Gastroesophageal sphincter (tissue), 4 donors: ENCODE measurements around the gene SPPL3. TPM values are rescaled to one million over a fixed set of nuclear protein-coding genes. Genes with fewer than 3 reads are reported as not detected.

ENCODE experiments used
- ATAC-seq: fragments of 150-250 bp; one replicate; pipeline ENCODE4 v1.9.1; 2016; ENCODE audit warnings: mild to moderate bottlenecking, moderate library complexity
- H3K27ac ChIP-seq, 4 donors: fragments of 200-600 bp; sonication (generic) in 3 of 4; 1 replicate in 3 of 4; 2 replicates in 1 of 4; pipeline ENCODE4 v1.5.1; 2016 to 2019
- H3K27me3 ChIP-seq: fragments of 200-600 bp; sonication (generic); one replicate; pipeline ENCODE4 v1.5.1; 2019
- H3K36me3 ChIP-seq, 2 donors: fragments of 200-600 bp; sonication (generic); one replicate each; pipeline ENCODE4 v1.5.1; 2019; ENCODE audit warnings: control low read depth in 1 of 2
- H3K4me1 ChIP-seq, 3 donors: fragments of 200-600 bp; sonication (generic); 1 replicate in 2 of 3; 2 replicates in 1 of 3; pipeline ENCODE4 v1.5.1; 2016 to 2019; ENCODE audit warnings: control low read depth in 2 of 3
- H3K4me3 ChIP-seq, 2 donors: fragments of 200-600 bp; sonication (generic); one replicate each; pipeline ENCODE4 v1.5.1; 2019; ENCODE audit warnings: mild to moderate bottlenecking in 1 of 2, moderate library complexity in 1 of 2
- H3K9me3 ChIP-seq, 3 donors: fragments of 200-600 bp; sonication (generic); one replicate each; pipeline ENCODE4 v1.5.1; 2017 to 2019; ENCODE audit warnings: control low read depth in 2 of 3
- CTCF ChIP-seq, 4 experiments: fragments of 200-600 bp in 2 of 4; fragments of 450-650 bp in 2 of 4; sonication (generic) in 1 of 4; IDR thresholded peaks; one replicate each; pipeline ENCODE4 v1.5.1; 2017 to 2019; ENCODE audit warnings: antibody characterized with exemption in 4 of 4, mild to moderate bottlenecking in 2 of 4, moderate library complexity in 2 of 4
- EP300 ChIP-seq: sonication (generic); formaldehyde crosslinking; IDR thresholded peaks from one replicate; pipeline ENCODE4 v1.6.1; 2017; ENCODE audit warnings: antibody characterized with exemption, mild to moderate bottlenecking
- POLR2A ChIP-seq, 2 donors: fragments of 450-650 bp; IDR thresholded peaks; one replicate each; pipeline ENCODE4 v1.6.1; 2017; ENCODE audit warnings: antibody characterized with exemption in 2 of 2, mild to moderate bottlenecking in 2 of 2, moderate library complexity in 1 of 2
- POLR2AphosphoS5 ChIP-seq: sonication (generic); formaldehyde crosslinking; IDR thresholded peaks from one replicate; pipeline ENCODE4 v1.6.1; 2017; ENCODE audit warnings: antibody characterized with exemption
- WGBS, 2 donors: methylation state at CpG; one replicate each; pipeline ENCODE4 v1.1.5; 2018; ENCODE audit warnings: low coverage in 1 of 2; 5-methylcytosine and 5-hydroxymethylcytosine counted together
- total RNA-seq, 4 donors: library from RNA; depleted of rRNA; stranded (reverse); fragments of >200 nt; gene quantifications; one replicate each; pipeline ENCODE4 v1.1.0, GENCODE V29; 2016

The SPPL3 gene
- total RNA-seq, 4 donors from 2014 or later = 16.2 to 20.2 (median 19.0) TPM

GRCh38 chr12:120799243-120800045, 104.7 kb downstream of the SPPL3 start:
- Histone ChIP-seq H3K27ac (no peak overlapping the region), H3K9me3 (peaks cover 0 to 9% (median 0%) of the 10 kb centered on the region in 3 donors)
- WGBS, 2 donors = 73 to 93% methylated on average over 2 to 3 of the region's 3 CpGs

GRCh38 chr12:120798696-120799095, 105.5 kb downstream of the SPPL3 start:
- WGBS, 2 donors = 81 to 90% methylated on average over 3 to 4 of the region's 4 CpGs
- TF ChIP-seq POLR2A (IDR thresholded peaks at IDR 0.05) (no peak), POLR2AphosphoS5 (no peak), CTCF (IDR thresholded peaks at IDR 0.05) (no peak), EP300 (no peak)
- H3K9me3 ChIP-seq = peaks cover 0 to 9% (median 0%) of the 10 kb centered on the region in 3 donors
- no peak for ATAC-seq
- peaks cover 0 to 10% (median 0%) of the 10 kb centered on the region in 3 donors for H3K4me1 ChIP-seq
- no peaks in the 10 kb centered on the region for H3K27me3 ChIP-seq
- H3K36me3 ChIP-seq = peaks cover 0 to 4% of the 10 kb centered on the region in 2 donors
- no peak overlapping the region for H3K4me3 ChIP-seq
- no peak overlapping the region for H3K27ac ChIP-seq

More at GRCh38 chr12:120799243-120800045, 104.7 kb downstream of the SPPL3 start:
- TF ChIP-seq POLR2AphosphoS5 = no peak
- no peak for TF ChIP-seq CTCF (IDR thresholded peaks at IDR 0.05)
- TF ChIP-seq EP300 = no peak
- TF ChIP-seq POLR2A (IDR thresholded peaks at IDR 0.05) = no peak
- no peak for ATAC-seq
- no peaks in the 10 kb centered on the region for H3K27me3 ChIP-seq
- no peak overlapping the region for H3K4me3 ChIP-seq
- H3K4me1 ChIP-seq = peaks cover 0 to 10% (median 0%) of the 10 kb centered on the region in 3 donors
- H3K36me3 ChIP-seq = peaks cover 0 to 4% of the 10 kb centered on the region in 2 donors

GRCh38 chr12:120797677-120798642, 106.2 kb downstream of the SPPL3 start:
- Histone ChIP-seq H3K27me3 (no peaks in the 10 kb centered on the region), H3K9me3 (peaks cover 0 to 9% (median 0%) of the 10 kb centered on the region in 3 donors), H3K36me3 (peaks cover 0 to 4% of the 10 kb centered on the region in 2 donors), H3K4me1 (peaks cover 0 to 10% (median 0%) of the 10 kb centered on the region in 3 donors), H3K4me3 (no peak overlapping the region), H3K27ac (no peak overlapping the region)
- 83 to 87% methylated on average over 4 to 7 of the region's 7 CpGs for WGBS, 2 donors
- no peak for TF ChIP-seq EP300
- TF ChIP-seq CTCF (IDR thresholded peaks at IDR 0.05) = no peak
- no peak for TF ChIP-seq POLR2A (IDR thresholded peaks at IDR 0.05)
- no peak for TF ChIP-seq POLR2AphosphoS5
- ATAC-seq = no peak

- 96 to 100% methylated on average over 3 of the region's 4 CpGs for WGBS, 2 donors
These were observed 108.5 kb downstream of the SPPL3 start for GRCh38 chr12:120795441-120796178.

More at GRCh38 chr12:120795441-120796178, 108.5 kb downstream of the SPPL3 start:
- H3K9me3 ChIP-seq = peaks cover 0 to 9% (median 0%) of the 10 kb centered on the region in 3 donors
- peaks cover 0 to 14% (median 0%) of the 10 kb centered on the region in 3 donors for H3K4me1 ChIP-seq
- no peak for ATAC-seq
- H3K4me3 ChIP-seq = no peak overlapping the region
- no peaks in the 10 kb centered on the region for H3K27me3 ChIP-seq
- no peak overlapping the region for H3K27ac ChIP-seq
- H3K36me3 ChIP-seq = peaks cover 0 to 7% of the 10 kb centered on the region in 2 donors
- TF ChIP-seq POLR2A (IDR thresholded peaks at IDR 0.05) = no peak
- no peak for TF ChIP-seq CTCF (IDR thresholded peaks at IDR 0.05)
- no peak for TF ChIP-seq EP300
- TF ChIP-seq POLR2AphosphoS5 = no peak
